Peyer's patch (tissue), 4 donors: ENCODE data around the gene GASK1A.

Source experiments
- POLR2A ChIP-seq, 2 donors: fragments of 450-650 bp; IDR thresholded peaks; one replicate each; pipeline ENCODE4 v1.5.1; 2017; ENCODE audit warnings: antibody characterized with exemption in 2 of 2, mild to moderate bottlenecking in 2 of 2, moderate library complexity in 2 of 2
- TF ChIP-seq, protein P1 (sequence below), 6 experiments: fragments of 450-650 bp in 4 of 6; fragments of 200-600 bp in 2 of 6; sonication (generic) in 1 of 6; IDR thresholded peaks; one replicate each; pipeline ENCODE4 v1.5.1; 2017 to 2019; ENCODE audit warnings: antibody characterized with exemption in 6 of 6, mild to moderate bottlenecking in 3 of 6, moderate library complexity in 1 of 6

GRCh38 chr3:43001556-43002121 is 22.5 kb downstream of the GASK1A start:
- TF ChIP-seq, protein P1, sequence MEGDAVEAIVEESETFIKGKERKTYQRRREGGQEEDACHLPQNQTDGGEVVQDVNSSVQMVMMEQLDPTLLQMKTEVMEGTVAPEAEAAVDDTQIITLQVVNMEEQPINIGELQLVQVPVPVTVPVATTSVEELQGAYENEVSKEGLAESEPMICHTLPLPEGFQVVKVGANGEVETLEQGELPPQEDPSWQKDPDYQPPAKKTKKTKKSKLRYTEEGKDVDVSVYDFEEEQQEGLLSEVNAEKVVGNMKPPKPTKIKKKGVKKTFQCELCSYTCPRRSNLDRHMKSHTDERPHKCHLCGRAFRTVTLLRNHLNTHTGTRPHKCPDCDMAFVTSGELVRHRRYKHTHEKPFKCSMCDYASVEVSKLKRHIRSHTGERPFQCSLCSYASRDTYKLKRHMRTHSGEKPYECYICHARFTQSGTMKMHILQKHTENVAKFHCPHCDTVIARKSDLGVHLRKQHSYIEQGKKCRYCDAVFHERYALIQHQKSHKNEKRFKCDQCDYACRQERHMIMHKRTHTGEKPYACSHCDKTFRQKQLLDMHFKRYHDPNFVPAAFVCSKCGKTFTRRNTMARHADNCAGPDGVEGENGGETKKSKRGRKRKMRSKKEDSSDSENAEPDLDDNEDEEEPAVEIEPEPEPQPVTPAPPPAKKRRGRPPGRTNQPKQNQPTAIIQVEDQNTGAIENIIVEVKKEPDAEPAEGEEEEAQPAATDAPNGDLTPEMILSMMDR (IDR thresholded peaks at IDR 0.05), result no peak
- TF ChIP-seq POLR2A (IDR thresholded peaks at IDR 0.05), result no peak
